GM21423 (cell line): ENCODE results near the gene AMH.
"Not testable (repeated sequence)": the region's sequence is repeated elsewhere in the genome, so short reads cannot be mapped to it uniquely, and the experiment has no call there.

Experiments used
- ATAC-seq: cut with Tn5 transposase; IDR thresholded peaks from one replicate; pipeline ENCODE4 v1.9.1; 2021; ENCODE audit warnings: mild to moderate bottlenecking, moderate library complexity; ENCODE audit not compliant: unreplicated experiment

The AMH gene

GRCh38 chr19:2268861-2269243 lies 19.7 kb downstream of the AMH start:
- no peak for ATAC-seq

GRCh38 chr19:2269244-2270156 lies 20.4 kb downstream of the AMH start:
- peak; percentile 59 for ATAC-seq

- ATAC-seq = no peak
Observed at GRCh38 chr19:2270157-2270422, 21.0 kb downstream of the AMH start.

GRCh38 chr19:2270423-2271233 lies 21.5 kb downstream of the AMH start:
- no peak for ATAC-seq

GRCh38 chr19:2271234-2272103 lies 22.3 kb downstream of the AMH start:
- ATAC-seq = no peak

- ATAC-seq = no peak
Observed at GRCh38 chr19:2273356-2274184, 24.4 kb downstream of the AMH start.

- no peak for ATAC-seq
Observed at GRCh38 chr19:2274185-2274711, 25.1 kb downstream of the AMH start.

GRCh38 chr19:2274931-2275535 lies 25.9 kb downstream of the AMH start:
- no peak for ATAC-seq

GRCh38 chr19:2275588-2276428 lies 26.7 kb downstream of the AMH start:
- no peak for ATAC-seq

- no peak for ATAC-seq
Observed at GRCh38 chr19:2276429-2276986, 27.4 kb downstream of the AMH start.

- ATAC-seq = no peak
Observed at GRCh38 chr19:2277138-2277537, 28.0 kb downstream of the AMH start.

GRCh38 chr19:2278459-2279158 lies 29.5 kb downstream of the AMH start:
- no peak for ATAC-seq

GRCh38 chr19:2280633-2281264 lies 31.6 kb downstream of the AMH start:
- no peak for ATAC-seq

- not testable (repeated sequence) for ATAC-seq
Observed at GRCh38 chr19:2281265-2282061, 32.3 kb downstream of the AMH start.

- ATAC-seq = no peak
Observed at GRCh38 chr19:2282062-2282861, 33.1 kb downstream of the AMH start, which contains the start of gene PEAK3. PEAK3 (minus strand) TSS chr19:2282175; CDS start chr19:2280931, 1,244 bp downstream.

- no peak for ATAC-seq
Observed at GRCh38 chr19:2282862-2283237, 33.7 kb downstream of the AMH start.
